Muscle layer of duodenum (tissue), 2 donors: Measurements from ENCODE around the gene SH3BP5.
A peak's percentile ranks its signal among the peaks of the same experiment; 100 is the strongest.

Source experiments
- H3K27ac ChIP-seq: one replicate; pipeline ENCODE4 v1.7.0; 2013; ENCODE audit warnings: mild to moderate bottlenecking, low read length
- H3K27me3 ChIP-seq: one replicate; pipeline ENCODE4 v1.7.0; 2013; ENCODE audit warnings: low read depth, mild to moderate bottlenecking, control low read depth, low read length
- H3K36me3 ChIP-seq, 2 donors: one replicate each; pipeline ENCODE4 v1.7.0; 2013; ENCODE audit warnings: low read length in 2 of 2, control low read depth in 1 of 2, mild to moderate bottlenecking in 1 of 2; ENCODE audit not compliant: insufficient read depth in 2 of 2, control insufficient read depth in 1 of 2
- H3K4me1 ChIP-seq, 2 donors: one replicate each; pipeline ENCODE4 v1.7.0; 2013; ENCODE audit warnings: low read length in 2 of 2, mild to moderate bottlenecking in 2 of 2, control low read depth in 1 of 2, moderate library complexity in 1 of 2; ENCODE audit not compliant: insufficient read depth in 2 of 2, control insufficient read depth in 1 of 2
- H3K4me3 ChIP-seq, 2 donors: one replicate each; pipeline ENCODE4 v1.7.0; 2013; ENCODE audit warnings: low read length in 2 of 2, low read depth in 1 of 2, mild to moderate bottlenecking in 1 of 2
- H3K9me3 ChIP-seq, 2 donors: one replicate each; pipeline ENCODE4 v1.7.0; 2013; ENCODE audit warnings: low read length in 2 of 2, control low read depth in 1 of 2, mild to moderate bottlenecking in 1 of 2; ENCODE audit not compliant: control insufficient read depth in 1 of 2
- donor health status: healthy.

Gene SH3BP5

DNA sequence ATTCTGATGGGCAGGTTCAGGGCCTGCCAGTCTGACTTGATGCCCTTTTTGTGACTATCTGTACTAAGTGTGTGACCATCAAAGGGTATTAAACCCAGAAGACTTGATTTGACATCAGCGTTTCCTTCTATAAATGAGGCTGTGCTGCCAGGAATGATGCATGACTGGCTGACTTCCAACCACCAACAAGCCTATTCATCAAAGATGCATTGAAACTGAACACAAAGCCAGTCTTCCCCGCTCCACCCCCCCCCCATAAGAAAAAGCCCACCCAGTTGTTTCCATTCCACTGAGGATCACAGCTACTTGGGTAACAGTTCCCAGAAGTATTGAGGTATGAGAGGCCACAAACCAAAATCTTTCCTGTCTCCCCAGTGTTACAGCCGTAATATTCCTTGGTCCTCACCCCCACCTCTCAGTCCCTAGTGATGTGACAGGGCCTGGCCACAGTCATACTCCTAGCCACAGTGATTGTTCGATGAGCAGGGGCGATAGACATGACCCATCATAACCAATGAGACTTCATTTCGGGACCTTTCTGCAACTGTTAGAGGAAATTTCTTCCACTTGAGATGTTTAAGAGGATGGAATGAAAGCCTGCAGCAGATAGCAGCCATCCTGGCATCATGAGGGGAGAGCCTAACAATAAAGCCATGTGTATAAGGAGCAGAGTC, 22.6 kb downstream of the SH3BP5 start:
- Histone ChIP-seq H3K9me3 (no peaks in the 10 kb centered on the region), H3K27ac (peak overlapping the region; percentile 37), H3K4me3 (no peak overlapping the region), H3K27me3 (no peaks in the 10 kb centered on the region), H3K36me3 (peaks cover 0 to 5% of the 10 kb centered on the region in 2 donors), H3K4me1 (peaks cover 7 to 14% of the 10 kb centered on the region in 2 donors)

DNA sequence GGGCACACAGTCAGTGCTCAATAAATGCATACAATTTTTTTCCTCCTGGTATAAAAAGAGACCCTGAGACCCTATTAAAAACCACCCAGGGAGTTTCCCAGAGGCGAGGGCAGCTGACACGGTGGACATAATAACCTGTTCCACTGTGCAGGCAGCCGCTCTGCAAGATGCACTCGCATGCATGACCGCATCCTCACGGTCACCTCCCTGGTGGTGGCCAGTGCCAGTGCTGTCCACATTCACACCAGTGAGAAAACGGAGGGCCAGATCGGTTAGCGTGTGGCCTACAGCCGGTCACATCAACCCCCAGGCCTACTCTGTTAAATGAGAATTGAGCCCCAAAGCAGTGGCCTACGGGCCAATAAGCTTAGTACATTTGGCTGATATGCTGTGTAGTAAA, 24.8 kb downstream of the SH3BP5 start:
- Histone ChIP-seq H3K9me3 (no peaks in the 10 kb centered on the region), H3K4me1 (peaks cover 7 to 14% of the 10 kb centered on the region in 2 donors), H3K27me3 (no peaks in the 10 kb centered on the region), H3K4me3 (no peak overlapping the region), H3K27ac (no peak overlapping the region), H3K36me3 (peaks cover 4 to 18% of the 10 kb centered on the region in 2 donors)

DNA sequence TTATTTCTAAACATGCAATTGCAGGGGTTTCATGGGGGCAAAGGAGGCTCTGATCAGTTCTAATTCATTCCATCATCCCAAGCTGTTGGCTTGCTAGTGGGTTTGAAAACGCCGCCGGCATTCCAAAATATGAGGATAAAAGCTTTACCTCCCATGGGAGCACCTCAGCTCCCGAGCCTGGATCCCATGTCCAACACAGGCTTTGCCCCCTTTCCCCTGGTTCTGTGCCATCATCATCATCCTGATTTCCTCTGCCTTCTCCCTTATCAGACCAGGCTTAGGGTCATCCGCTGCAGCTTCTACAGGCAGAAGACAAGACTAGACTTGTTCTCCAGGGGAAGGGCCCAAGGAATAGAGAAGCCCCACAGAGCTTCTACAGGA, 25.4 kb downstream of the SH3BP5 start:
- Histone ChIP-seq H3K4me3 (no peak overlapping the region), H3K4me1 (peaks cover 7 to 16% of the 10 kb centered on the region in 2 donors), H3K36me3 (peaks cover 4 to 22% of the 10 kb centered on the region in 2 donors), H3K27me3 (no peaks in the 10 kb centered on the region), H3K27ac (no peak overlapping the region), H3K9me3 (no peaks in the 10 kb centered on the region)

DNA sequence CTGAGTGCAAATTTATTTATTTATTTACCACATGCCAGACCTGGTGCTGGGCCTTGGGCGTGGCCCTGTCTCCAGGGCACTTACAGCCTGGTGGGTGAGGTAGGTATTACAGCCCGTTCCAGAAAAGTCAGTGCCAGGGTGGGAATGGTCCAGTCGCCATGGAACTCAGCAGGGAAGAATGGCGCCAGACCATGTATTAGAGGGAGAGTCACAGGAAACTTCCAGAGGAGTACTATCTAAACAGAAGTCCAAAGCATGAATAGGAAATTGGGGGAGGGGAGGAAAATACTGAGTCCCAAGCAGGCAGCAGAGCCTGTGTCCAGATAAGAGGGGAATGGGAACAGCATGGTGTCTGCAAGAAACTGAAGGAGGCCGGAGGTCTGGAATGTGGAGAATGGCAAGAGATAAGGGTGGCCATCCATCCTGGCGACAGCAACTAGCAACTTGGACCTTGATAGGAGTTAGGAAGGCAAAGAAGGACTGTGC, 27.0 kb downstream of the SH3BP5 start:
- no peak overlapping the region for H3K27ac ChIP-seq
- H3K36me3 ChIP-seq = peaks cover 4 to 24% of the 10 kb centered on the region in 2 donors
- no peaks in the 10 kb centered on the region for H3K27me3 ChIP-seq
- H3K9me3 ChIP-seq = no peaks in the 10 kb centered on the region
- no peak overlapping the region for H3K4me3 ChIP-seq
- H3K4me1 ChIP-seq = peaks cover 5 to 15% of the 10 kb centered on the region in 2 donors

DNA sequence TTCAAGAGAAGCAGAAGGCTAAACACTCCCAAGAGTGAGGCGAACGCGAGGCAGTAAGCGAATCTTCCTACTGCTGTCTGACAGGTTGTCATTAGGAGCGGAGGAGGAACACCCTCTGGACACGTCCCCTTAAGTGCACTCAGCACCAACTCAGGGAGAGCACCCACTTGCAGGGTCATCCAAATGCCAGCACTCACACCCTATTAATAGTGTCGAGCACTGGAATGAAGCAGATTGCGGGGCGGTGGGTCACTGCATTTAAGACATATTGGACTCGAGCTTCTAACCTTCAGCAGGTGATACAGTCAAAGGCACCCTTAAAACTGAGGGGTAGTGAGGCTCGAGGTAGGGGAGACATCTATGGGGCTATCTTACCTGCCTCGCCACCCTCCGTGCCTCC, 28.7 kb downstream of the SH3BP5 start:
- no peaks in the 10 kb centered on the region for H3K9me3 ChIP-seq
- H3K4me3 ChIP-seq = no peak overlapping the region
- H3K4me1 ChIP-seq = peaks cover 3 to 11% of the 10 kb centered on the region in 2 donors
- H3K27me3 ChIP-seq = no peaks in the 10 kb centered on the region
- H3K27ac ChIP-seq = no peak overlapping the region
- H3K36me3 ChIP-seq = peaks cover 4 to 19% of the 10 kb centered on the region in 2 donors

DNA sequence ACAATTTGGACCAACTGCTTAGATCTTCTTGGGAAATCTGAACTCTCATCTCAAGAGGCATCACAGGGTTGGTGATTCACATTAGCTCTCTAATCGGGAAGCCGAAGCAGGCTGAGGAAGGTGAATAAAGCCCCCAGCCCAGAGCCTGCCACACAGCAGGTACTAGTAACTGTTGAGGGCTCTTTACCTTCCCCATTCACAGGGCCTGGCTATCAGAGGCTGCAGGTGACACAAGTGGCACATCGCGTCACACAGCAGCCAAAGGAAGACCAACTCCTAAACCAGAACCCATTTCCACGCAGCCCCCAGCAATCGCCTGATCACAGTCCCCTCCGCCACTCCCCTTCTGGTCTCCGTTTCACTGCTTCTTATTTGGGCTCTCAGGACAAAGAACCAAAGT, 29.2 kb downstream of the SH3BP5 start:
- H3K27ac ChIP-seq = no peak overlapping the region
- no peaks in the 10 kb centered on the region for H3K27me3 ChIP-seq
- H3K9me3 ChIP-seq = no peaks in the 10 kb centered on the region
- peaks cover 4 to 19% of the 10 kb centered on the region in 2 donors for H3K36me3 ChIP-seq
- H3K4me3 ChIP-seq = no peak overlapping the region
- peaks cover 5 to 6% of the 10 kb centered on the region in 2 donors for H3K4me1 ChIP-seq

DNA sequence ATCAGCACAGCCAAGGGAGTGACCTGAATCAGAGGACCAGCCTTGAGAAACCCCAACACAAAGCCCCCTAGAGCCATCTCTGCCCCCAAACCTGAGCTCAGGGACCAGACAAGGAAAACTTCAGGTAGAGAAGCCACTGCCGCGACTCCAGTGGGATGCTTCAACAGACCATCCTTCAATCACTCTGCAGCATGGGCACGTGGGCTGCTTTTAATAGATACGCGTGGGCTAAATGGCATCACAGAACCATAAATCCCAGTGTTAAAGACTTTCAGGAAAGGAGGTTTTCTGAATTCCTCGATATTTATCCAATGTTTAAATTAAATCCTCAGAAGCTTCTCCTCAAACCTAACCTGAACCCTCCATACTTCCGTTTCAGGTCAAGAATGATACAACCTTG, 30.6 kb downstream of the SH3BP5 start:
- Histone ChIP-seq H3K27me3 (no peaks in the 10 kb centered on the region), H3K27ac (no peak overlapping the region), H3K9me3 (no peaks in the 10 kb centered on the region), H3K4me1 (peaks cover 5 to 6% of the 10 kb centered on the region in 2 donors), H3K4me3 (no peak overlapping the region), H3K36me3 (peaks cover 4 to 19% of the 10 kb centered on the region in 2 donors)

DNA sequence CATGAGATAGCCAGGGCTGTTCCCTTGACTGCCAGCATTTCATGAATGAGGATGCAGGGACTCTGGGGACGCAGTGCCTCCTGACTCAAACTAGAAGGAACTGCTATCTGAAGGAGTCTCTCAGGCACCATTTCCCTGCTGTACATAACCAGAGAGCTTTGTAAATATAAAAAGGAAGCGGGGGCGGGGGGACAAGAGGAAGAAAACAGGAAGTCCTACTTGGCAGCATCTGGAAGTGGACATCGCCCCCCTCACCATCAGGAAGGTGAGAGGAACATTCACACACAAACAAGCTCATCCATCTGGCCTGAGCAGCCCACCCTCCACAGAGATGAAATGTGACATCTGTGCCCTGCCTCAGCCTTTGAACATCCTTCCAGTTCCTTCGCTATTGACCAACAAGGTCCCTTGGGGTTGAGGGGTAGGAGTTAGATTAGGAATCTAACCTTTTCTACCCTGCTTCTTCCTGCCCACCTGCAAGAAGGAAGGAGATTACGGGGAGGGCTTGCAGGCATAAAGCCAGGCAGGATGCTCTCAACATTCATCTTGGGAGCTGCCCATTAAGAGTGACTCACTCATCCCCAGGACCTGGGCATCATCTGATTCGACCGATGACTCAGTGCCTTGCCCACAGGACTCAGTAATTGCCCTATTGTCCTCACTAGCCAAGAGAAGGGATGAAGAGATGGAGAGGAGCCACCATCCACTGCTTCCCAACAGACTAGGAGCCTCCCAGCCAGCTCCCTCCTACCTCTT, 31.9 kb downstream of the SH3BP5 start:
- H3K9me3 ChIP-seq = no peaks in the 10 kb centered on the region
- H3K4me3 ChIP-seq = no peak overlapping the region
- H3K4me1 ChIP-seq = peaks cover 5 to 6% of the 10 kb centered on the region in 2 donors
- no peaks in the 10 kb centered on the region for H3K27me3 ChIP-seq
- peak overlapping the region; percentile 13 for H3K27ac ChIP-seq
- peaks cover 4 to 19% of the 10 kb centered on the region in 2 donors for H3K36me3 ChIP-seq

DNA sequence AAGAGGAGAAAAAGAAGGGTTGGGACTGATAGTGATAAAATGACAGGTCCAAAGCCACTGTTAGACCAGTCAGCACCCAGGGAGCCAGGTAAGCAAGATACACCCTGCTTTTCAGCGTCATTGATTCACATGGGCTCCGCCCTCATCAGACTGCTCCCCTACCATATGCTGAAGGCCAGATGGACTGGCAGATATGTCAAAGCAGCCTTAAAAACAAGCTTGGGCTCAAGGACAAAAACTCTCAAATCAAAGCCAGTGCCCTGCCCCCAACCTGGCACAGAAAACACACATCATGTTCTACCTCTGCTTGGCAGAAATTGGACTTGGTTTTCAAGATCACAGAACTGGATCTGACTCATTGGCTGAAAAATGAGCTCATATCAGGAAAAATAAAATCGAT, 33.4 kb downstream of the SH3BP5 start:
- H3K27ac ChIP-seq = no peak overlapping the region

DNA sequence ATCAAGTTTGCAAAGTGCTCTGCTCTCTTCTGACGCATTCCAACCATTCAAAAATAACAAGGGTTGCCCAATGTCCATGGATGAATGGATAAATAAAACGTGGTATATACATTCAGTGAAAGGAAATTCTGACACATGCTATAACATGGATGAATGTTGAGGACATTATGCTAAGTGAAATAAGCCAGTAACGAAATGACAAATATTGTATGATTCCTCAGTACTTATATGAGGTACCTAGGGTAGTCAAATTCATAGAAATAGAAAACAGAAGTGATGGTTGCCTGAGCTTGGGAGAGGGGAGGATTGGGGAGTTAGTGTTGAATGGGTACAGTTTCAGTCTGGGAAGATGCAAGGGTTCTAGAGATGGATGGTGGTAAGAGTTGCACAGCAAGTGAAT, 33.9 kb downstream of the SH3BP5 start:
- Histone ChIP-seq H3K4me1 (peaks cover 5 to 9% of the 10 kb centered on the region in 2 donors), H3K4me3 (no peak overlapping the region), H3K27ac (no peak overlapping the region), H3K27me3 (no peaks in the 10 kb centered on the region), H3K36me3 (peaks cover 4 to 11% of the 10 kb centered on the region in 2 donors), H3K9me3 (no peaks in the 10 kb centered on the region)

More for the DNA sequence above, 33.4 kb downstream of the SH3BP5 start:
- Histone ChIP-seq H3K27me3 (no peaks in the 10 kb centered on the region), H3K9me3 (no peaks in the 10 kb centered on the region), H3K4me3 (no peak overlapping the region), H3K36me3 (peaks cover 4 to 16% of the 10 kb centered on the region in 2 donors), H3K4me1 (peaks cover 5 to 6% of the 10 kb centered on the region in 2 donors)

DNA sequence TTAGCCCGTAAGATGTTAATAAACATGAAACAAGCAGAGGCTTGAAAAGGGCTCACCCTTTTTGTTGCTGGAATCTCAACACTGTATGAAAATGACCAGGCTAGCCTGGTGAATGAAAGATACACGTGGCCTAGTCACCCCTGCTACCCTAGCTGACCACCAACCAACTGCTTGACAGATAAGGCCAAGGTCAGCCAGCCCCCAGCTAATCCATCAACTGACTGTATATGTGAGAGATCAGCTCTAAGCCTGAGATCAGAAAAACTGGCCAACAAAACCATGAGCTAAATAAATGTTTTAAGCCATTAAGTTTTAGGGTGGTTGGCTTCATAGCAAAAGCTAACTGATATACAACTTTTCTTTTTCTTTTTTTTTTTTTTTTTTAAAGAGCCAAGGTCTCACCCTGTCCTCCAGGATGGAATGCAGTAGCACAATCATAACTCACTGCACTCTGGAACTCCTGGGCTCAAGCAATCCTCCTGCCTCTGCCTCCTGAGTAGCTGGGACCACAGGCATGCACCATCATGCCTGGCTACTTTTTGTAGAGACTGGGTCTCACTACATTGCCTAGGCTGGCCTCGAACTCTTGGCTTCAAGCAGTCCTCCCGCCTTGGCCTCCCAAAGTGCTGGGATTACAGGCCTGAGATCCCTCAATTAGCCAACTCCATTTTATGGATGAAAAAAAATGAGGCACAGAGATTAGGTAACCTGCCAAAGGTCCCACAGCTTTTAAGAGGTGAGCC, 34.6 kb downstream of the SH3BP5 start:
- Histone ChIP-seq H3K4me1 (peaks cover 5 to 16% of the 10 kb centered on the region in 2 donors), H3K27ac (no peak overlapping the region), H3K27me3 (no peaks in the 10 kb centered on the region), H3K4me3 (no peak overlapping the region), H3K36me3 (peaks cover 0 to 6% of the 10 kb centered on the region in 2 donors), H3K9me3 (no peaks in the 10 kb centered on the region)
